Parathyroid adenoma (tissue), 2 donors: Measurements from ENCODE around the gene BICD1.

Experiments
- H2AFZ ChIP-seq: fragments of 300-600 bp; sonication (generic); one replicate; pipeline ENCODE4 v1.7.0; 2017; ENCODE audit warnings: antibody characterized with exemption, mild to moderate bottlenecking
- H3K27ac ChIP-seq: fragments of 300-600 bp; sonication (generic); one replicate; pipeline ENCODE4 v1.7.0; 2017
- H3K27me3 ChIP-seq: fragments of 300-600 bp; sonication (generic); one replicate; pipeline ENCODE4 v1.7.0; 2017; ENCODE audit warnings: low read length; ENCODE audit not compliant: control insufficient read depth, insufficient read depth
- H3K36me3 ChIP-seq: fragments of 300-600 bp; sonication (generic); one replicate; pipeline ENCODE4 v1.7.0; 2017; ENCODE audit warnings: low read length; ENCODE audit not compliant: control insufficient read depth, insufficient read depth
- H3K4me1 ChIP-seq: fragments of 300-600 bp; sonication (generic); one replicate; pipeline ENCODE4 v1.7.0; 2017; ENCODE audit warnings: control low read depth
- H3K4me2 ChIP-seq: fragments of 300-600 bp; sonication (generic); one replicate; pipeline ENCODE4 v1.7.0; 2017; ENCODE audit warnings: low read length
- H3K4me3 ChIP-seq: fragments of 300-600 bp; sonication (generic); one replicate; pipeline ENCODE4 v1.7.0; 2017; ENCODE audit warnings: low read depth, low read length
- H3K79me2 ChIP-seq: fragments of 300-600 bp; sonication (generic); one replicate; pipeline ENCODE4 v1.7.0; 2017; ENCODE audit warnings: control low read depth
- H3K9ac ChIP-seq: fragments of 300-600 bp; sonication (generic); one replicate; pipeline ENCODE4 v1.7.0; 2017; ENCODE audit warnings: mild to moderate bottlenecking
- H3K9me3 ChIP-seq: fragments of 300-600 bp; sonication (generic); one replicate; pipeline ENCODE4 v1.7.0; 2017; ENCODE audit warnings: low read length; ENCODE audit not compliant: control insufficient read depth
- CTCF ChIP-seq: fragments of 300-600 bp; sonication (generic); IDR thresholded peaks from one replicate; pipeline ENCODE4 v1.7.0; 2017; ENCODE audit warnings: antibody characterized with exemption, mild to moderate bottlenecking
- donor health status: primary hyperparathyroidism.

The BICD1 gene

GRCh38 chr12:32140877-32141276 lies 34.2 kb downstream of the BICD1 start:
- H3K36me3 ChIP-seq: no peaks in the 10 kb centered on the region
- H3K9ac ChIP-seq: no peak overlapping the region
- H3K79me2 ChIP-seq: peaks cover 26% of the 10 kb centered on the region
- no peak overlapping the region for H2AFZ ChIP-seq
- no peak overlapping the region for H3K4me2 ChIP-seq
- TF ChIP-seq CTCF: no peak
- H3K9me3 ChIP-seq: no peaks in the 10 kb centered on the region
- H3K4me3 ChIP-seq: no peak overlapping the region
- peaks cover 6% of the 10 kb centered on the region for H3K4me1 ChIP-seq
- H3K27ac ChIP-seq: no peak overlapping the region
- no peaks in the 10 kb centered on the region for H3K27me3 ChIP-seq

- no peaks in the 10 kb centered on the region for H3K36me3 ChIP-seq
- peaks cover 37% of the 10 kb centered on the region for H3K79me2 ChIP-seq
- no peak overlapping the region for H3K9ac ChIP-seq
- no peaks in the 10 kb centered on the region for H3K27me3 ChIP-seq
- H3K4me1 ChIP-seq: peaks cover 6% of the 10 kb centered on the region
- H2AFZ ChIP-seq: no peak overlapping the region
- H3K9me3 ChIP-seq: no peaks in the 10 kb centered on the region
- H3K4me3 ChIP-seq: no peak overlapping the region
- TF ChIP-seq CTCF: no peak
- no peak overlapping the region for H3K4me2 ChIP-seq
- H3K27ac ChIP-seq: no peak overlapping the region
Measured at GRCh38 chr12:32145096-32145495, 38.4 kb downstream of the BICD1 start.

GRCh38 chr12:32146074-32146873 lies 39.6 kb downstream of the BICD1 start:
- no peak for TF ChIP-seq CTCF
- Histone ChIP-seq H3K27ac (no peak overlapping the region), H3K9me3 (no peaks in the 10 kb centered on the region), H3K27me3 (no peaks in the 10 kb centered on the region), H2AFZ (no peak overlapping the region), H3K9ac (no peak overlapping the region), H3K4me3 (no peak overlapping the region), H3K79me2 (peaks cover 30% of the 10 kb centered on the region), H3K4me2 (no peak overlapping the region), H3K36me3 (no peaks in the 10 kb centered on the region), H3K4me1 (peaks cover 6% of the 10 kb centered on the region)

- H3K4me3 ChIP-seq: no peak overlapping the region
- H3K27me3 ChIP-seq: no peaks in the 10 kb centered on the region
- H3K4me1 ChIP-seq: no peaks in the 10 kb centered on the region
- no peak overlapping the region for H3K27ac ChIP-seq
- peaks cover 19% of the 10 kb centered on the region for H3K79me2 ChIP-seq
- H3K36me3 ChIP-seq: no peaks in the 10 kb centered on the region
- no peak overlapping the region for H3K9ac ChIP-seq
- no peaks in the 10 kb centered on the region for H3K9me3 ChIP-seq
- no peak overlapping the region for H3K4me2 ChIP-seq
- no peak overlapping the region for H2AFZ ChIP-seq
- no peak for TF ChIP-seq CTCF
Measured at GRCh38 chr12:32148372-32148771, 41.7 kb downstream of the BICD1 start.

GRCh38 chr12:32149489-32149888 lies 42.8 kb downstream of the BICD1 start:
- no peaks in the 10 kb centered on the region for H3K27me3 ChIP-seq
- peaks cover 16% of the 10 kb centered on the region for H3K79me2 ChIP-seq
- no peaks in the 10 kb centered on the region for H3K9me3 ChIP-seq
- H3K36me3 ChIP-seq: no peaks in the 10 kb centered on the region
- no peak overlapping the region for H3K4me2 ChIP-seq
- H2AFZ ChIP-seq: no peak overlapping the region
- TF ChIP-seq CTCF: no peak
- no peak overlapping the region for H3K4me3 ChIP-seq
- no peak overlapping the region for H3K9ac ChIP-seq
- H3K27ac ChIP-seq: no peak overlapping the region
- H3K4me1 ChIP-seq: no peaks in the 10 kb centered on the region
